Esophagus squamous epithelium (tissue), 4 donors: Measurements from ENCODE around the gene EFNA1.

Experiments
- POLR2A ChIP-seq, 4 donors: fragments of 450-650 bp; IDR thresholded peaks; one replicate each; pipeline ENCODE4 v1.6.1; 2017; ENCODE audit warnings: antibody characterized with exemption in 4 of 4, mild to moderate bottlenecking in 4 of 4, moderate library complexity in 3 of 4
- TF ChIP-seq, protein P1 (sequence below), 6 experiments: fragments of 450-650 bp in 4 of 6; fragments of 200-600 bp in 2 of 6; sonication (generic) in 2 of 6; IDR thresholded peaks; one replicate each; pipeline ENCODE4 v1.5.1; 2016 to 2019; ENCODE audit warnings: antibody characterized with exemption in 6 of 6, mild to moderate bottlenecking in 4 of 6, moderate library complexity in 4 of 6

DNA sequence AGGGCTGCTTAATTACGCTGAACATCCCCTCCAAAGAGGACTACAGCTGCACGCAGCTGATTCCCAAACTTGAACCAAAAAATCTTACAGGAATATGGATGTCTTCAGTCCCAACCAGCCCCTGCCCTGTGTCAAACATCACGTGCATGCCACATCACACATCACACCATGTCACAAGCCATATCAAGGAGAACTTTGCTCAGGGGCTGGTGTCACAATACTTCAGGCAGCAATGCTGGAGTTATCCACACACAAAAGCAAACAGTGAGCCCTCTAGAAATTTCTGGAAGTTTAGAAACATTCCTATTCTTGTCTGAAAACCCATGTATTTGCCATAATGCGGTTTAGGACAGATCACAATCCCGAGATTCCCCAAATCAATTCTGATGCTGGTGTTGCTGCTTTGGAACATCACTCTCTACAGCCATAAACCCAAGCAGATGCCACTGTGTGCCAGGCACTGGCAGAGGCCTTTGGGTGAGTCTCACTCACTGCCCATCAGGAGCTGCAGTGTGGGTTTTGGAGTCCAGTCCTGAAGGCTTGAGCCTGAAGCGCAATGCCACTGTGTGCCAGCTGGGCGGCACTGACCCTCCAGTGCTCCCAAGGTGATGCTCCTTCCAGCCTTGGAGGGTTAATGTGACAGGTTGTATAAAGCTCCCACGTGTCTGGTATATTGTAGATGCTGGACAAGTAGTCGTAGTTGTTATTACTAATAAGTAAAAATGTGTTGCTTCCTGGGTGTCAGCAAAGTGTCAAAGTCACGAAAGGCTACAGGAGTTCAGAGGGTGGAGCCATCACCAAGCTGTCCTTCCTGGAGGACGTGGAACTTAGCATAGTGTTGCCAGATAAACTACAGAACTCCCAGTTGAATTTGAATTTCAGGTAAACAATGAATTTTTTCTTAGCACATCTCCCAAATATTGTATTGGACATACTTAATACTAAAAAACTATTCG, 20.1 kb upstream of the EFNA1 start:
- no peak for TF ChIP-seq POLR2A (IDR thresholded peaks at IDR 0.05)
- TF ChIP-seq, protein P1, sequence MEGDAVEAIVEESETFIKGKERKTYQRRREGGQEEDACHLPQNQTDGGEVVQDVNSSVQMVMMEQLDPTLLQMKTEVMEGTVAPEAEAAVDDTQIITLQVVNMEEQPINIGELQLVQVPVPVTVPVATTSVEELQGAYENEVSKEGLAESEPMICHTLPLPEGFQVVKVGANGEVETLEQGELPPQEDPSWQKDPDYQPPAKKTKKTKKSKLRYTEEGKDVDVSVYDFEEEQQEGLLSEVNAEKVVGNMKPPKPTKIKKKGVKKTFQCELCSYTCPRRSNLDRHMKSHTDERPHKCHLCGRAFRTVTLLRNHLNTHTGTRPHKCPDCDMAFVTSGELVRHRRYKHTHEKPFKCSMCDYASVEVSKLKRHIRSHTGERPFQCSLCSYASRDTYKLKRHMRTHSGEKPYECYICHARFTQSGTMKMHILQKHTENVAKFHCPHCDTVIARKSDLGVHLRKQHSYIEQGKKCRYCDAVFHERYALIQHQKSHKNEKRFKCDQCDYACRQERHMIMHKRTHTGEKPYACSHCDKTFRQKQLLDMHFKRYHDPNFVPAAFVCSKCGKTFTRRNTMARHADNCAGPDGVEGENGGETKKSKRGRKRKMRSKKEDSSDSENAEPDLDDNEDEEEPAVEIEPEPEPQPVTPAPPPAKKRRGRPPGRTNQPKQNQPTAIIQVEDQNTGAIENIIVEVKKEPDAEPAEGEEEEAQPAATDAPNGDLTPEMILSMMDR (IDR thresholded peaks at IDR 0.05), result no peak
